GM18520 (cell line): ENCODE results near the gene CLCA1.
"Not testable (repeated sequence)": the region's sequence is repeated elsewhere in the genome, so short reads cannot be mapped to it uniquely, and the experiment has no call there.

ENCODE experiments used
- ATAC-seq: cut with Tn5 transposase; IDR thresholded peaks from one replicate; pipeline ENCODE4 v1.9.1; 2021; ENCODE audit not compliant: unreplicated experiment

CLCA1 gene

DNA sequence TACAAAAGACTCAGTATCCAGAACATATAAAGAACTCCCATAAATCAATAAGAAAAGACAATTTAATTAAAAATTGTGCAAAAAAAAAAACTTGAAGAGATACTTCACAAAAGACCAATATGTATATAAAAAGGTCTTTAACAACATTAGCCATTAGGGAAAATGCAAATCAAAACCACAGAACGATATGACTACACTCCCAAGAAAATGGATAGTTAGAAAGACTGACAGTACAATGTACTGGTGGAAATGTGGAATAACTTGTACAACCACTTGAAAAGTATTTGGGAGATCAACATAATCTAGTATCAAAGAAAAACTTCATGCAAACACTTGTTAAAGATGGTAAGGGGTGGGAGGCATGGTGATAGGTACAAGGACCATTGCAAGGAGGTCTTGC lies 3.9 kb upstream of the CLCA1 start:
- no peak for ATAC-seq

GRCh38 chr1:86466109-86466844 lies 2.5 kb upstream of the CLCA1 start:
- ATAC-seq: no peak

DNA sequence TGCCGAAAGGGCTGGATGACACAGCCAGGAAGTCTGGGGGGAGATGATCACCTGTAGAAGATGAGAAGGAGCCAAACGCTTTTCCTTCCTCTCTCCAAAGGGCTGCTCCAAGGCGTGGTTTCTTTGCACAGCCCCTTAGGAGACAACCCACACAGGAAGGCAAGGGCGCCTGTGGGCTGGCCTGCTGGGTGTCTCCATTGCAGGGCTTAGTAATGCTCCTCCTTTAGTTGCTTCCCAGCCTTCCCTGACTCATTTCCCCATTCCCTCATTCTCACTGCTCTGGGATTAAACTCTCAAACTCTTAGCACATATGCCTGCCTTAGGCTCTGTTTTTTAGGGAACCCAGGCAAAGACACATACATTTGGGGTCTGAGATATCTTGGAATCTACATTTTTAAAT lies 1.7 kb upstream of the CLCA1 start:
- ATAC-seq: no peak

DNA sequence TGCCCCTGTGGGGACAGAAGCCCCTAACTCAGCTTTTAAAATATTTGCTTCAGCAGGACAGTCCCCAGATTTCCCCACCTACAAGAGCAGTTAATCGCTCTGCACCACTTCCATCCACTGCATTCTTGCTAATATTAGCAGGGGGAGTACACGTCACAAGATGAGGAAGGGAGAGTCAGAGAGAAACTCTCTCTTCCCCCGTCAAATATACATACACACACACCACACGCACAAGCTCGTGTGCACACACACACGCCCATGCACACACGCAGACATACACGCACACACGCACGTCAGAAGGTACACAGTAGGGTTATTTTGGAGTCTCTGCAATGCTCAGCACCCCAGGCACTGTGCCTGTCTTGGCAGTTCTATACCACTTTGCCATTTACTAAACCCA lies 2.1 kb downstream of the CLCA1 start:
- ATAC-seq: no peak

DNA sequence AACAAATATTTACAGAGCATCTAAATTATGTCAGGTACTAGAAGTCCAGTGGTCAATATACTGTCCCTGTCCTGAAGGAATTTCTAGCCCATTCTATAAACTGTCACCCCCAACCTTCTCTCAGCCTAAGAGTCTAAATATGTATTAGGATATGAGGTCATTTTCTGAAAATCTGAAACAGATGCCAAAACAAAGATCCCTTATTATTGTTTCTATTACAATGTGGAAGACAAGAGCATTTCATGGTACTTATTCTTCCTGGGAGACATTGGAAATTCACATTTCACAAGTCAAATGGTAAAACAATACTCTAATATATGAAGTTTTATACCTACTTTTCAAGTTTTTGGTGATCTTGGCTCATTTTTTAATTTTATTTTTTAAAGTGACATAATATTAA lies 2.6 kb downstream of the CLCA1 start:
- ATAC-seq: no peak

GRCh38 chr1:86472152-86472551 lies 3.4 kb downstream of the CLCA1 start:
- ATAC-seq: no peak

GRCh38 chr1:86472767-86473166 lies 4.0 kb downstream of the CLCA1 start:
- ATAC-seq: peak; percentile 40

GRCh38 chr1:86477256-86477655 lies 8.5 kb downstream of the CLCA1 start:
- no peak for ATAC-seq

- no peak for ATAC-seq
Observed at GRCh38 chr1:86477682-86478081, 9.0 kb downstream of the CLCA1 start.

DNA sequence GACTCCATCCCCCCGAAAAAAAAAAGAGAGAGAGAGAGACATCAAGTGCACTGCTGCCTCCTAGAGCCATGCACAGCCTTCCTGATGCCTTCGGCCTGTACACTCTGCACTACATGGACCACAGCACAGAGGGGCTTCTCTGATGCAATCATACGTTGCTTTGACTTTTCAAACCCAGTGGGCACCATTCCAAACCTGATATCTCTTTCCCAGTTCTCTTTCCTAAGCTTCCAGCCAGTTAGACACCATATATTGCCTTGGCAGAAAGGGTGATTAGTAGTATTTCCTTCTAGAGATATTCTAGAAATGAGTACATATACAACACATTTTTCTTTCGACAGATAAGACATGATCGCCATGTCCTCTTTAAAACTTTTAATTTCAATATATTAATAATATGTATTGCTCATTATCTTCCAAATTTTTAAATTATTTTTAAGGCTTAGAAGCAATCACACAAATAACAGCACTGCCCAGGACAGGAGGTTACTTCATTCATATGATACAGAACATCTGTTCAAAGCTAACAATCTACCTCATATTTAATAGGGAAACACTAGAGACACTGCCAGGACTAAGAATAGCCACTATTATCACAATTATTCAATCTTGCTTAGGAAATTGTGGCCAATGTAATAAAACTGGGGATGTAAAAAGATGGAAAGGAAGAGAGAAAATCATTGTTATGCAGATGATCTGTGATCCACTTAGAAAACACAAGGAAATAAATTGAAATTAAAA lies 9.9 kb downstream of the CLCA1 start:
- no peak for ATAC-seq

GRCh38 chr1:86481966-86482365 lies 13.2 kb downstream of the CLCA1 start:
- ATAC-seq: no peak

DNA sequence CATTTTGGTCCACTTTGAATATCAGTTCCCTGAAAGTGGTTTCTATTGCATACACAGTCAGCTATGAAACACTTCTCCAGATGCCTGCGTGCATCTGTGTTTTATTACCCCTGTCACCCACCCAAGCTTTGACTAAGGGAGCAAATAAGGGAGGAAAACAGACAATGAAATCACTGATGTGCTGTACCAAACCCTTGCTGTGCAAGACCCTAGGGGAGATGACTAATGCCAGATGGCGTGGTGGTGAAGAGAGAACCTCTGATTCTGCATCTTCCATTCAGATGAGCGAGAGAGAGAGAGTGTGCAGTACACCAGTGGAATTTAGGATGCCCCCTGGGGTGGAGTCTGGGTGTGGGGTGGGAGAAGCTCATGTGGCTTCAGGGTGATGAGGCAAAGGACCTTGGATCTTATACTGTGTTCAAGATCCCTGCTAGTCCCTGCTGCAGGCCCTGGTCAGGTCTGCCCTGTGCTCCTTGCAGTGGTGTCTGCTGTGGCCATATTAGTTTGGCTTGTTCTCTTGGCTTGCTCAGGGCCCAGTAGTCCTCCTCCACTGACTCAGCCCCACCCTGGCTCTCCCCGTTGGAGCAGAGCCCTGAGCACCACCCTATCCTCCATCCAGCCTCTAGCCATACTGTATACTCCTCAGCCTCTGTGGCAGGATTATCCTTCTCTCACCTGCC lies 18.5 kb downstream of the CLCA1 start:
- ATAC-seq: no peak

DNA sequence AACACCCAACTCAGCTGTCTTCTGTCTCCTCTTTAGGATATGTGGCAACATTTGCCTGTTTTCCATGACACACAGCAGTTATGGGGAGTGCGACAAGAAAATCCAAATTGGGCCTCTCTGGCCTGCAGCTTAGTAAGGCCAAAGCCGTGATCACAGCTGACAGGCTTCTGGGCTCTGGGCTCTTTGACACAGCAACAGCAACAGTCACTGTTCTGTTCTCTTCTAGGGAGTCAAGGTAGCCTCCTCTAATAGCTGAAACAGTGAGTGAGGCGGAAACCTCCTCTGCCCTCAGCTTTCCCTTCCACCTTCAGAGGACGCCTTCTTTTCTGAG lies 19.0 kb downstream of the CLCA1 start:
- ATAC-seq: no peak

DNA sequence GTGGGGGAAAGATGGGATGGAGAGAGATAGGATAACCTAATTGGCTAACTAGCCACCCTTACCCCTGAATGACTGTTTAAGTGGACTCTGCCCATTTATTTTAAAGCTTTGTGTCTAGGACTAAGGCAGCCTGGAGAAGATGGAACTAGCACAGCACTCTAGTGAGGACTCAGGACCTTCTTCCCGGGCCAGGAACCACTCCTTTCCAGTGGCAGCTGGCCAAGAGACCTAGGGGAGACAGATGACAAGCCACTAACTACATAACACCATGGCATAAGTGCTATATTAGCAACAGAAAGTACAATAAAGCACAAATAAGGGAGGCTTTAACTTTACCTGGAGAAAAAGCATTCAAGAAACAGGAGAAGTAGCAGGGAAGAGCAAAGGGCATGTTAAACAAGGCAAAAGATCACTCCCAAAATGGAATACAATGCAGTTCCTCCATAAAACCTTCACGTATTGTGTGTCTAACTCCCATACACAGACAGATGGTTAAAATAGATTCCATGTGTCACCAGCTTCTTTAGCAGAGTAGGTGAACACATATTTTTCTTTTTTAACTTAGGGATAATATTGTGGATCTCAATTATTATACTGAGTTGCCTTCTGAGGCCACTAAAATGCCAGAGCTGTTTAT lies 20.6 kb downstream of the CLCA1 start:
- ATAC-seq: no peak

DNA sequence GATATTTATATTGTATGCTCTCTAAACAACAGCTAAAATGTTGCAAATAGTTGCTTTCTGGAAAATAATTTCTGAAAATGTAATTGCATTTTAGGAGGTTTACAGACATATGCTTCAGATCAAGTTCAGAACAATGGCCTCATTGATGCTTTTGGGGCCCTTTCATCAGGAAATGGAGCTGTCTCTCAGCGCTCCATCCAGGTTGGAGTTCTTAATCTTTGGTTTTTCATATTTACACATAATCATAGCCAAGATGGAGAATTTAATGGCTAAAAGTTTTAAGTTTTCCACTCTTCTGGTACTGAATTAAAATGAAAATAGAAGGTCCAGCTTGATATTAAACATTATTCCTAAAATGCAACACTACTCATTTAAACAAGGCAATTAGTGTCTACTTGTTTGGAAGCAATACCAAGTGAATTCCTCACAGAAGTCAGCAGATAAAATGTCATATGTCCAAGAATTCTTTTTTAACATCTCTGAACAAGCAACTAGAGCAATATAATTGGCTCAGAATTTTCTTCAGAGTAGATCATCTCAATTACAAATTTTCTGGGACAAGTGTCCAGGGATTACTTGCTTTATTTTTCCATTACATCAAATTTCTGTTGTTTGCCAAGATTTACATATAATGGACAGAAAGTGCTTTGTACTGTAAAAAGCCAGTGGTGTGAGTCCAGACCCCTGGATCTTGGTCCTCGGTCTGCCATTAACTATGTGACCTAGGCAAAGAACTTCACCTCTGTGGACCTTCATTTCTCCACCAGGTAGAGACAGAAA lies 22.6 kb downstream of the CLCA1 start:
- no peak for ATAC-seq

DNA sequence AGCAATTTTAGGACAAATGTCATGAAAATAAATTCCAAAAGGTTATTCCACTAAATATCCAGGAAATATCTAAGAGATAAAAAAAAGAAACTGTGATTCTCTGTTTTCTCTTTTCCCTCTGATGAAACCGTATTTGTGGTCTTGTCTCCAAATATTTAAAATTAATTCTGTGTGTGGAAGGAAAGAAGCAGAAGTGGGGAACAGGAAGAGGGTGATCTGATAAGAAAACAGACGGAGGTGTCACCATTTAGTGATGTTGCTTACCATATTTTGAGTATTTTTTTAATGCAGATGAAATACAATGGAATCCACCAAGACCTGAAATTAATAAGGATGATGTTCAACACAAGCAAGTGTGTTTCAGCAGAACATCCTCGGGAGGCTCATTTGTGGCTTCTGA lies 29.6 kb downstream of the CLCA1 start:
- ATAC-seq: no peak

DNA sequence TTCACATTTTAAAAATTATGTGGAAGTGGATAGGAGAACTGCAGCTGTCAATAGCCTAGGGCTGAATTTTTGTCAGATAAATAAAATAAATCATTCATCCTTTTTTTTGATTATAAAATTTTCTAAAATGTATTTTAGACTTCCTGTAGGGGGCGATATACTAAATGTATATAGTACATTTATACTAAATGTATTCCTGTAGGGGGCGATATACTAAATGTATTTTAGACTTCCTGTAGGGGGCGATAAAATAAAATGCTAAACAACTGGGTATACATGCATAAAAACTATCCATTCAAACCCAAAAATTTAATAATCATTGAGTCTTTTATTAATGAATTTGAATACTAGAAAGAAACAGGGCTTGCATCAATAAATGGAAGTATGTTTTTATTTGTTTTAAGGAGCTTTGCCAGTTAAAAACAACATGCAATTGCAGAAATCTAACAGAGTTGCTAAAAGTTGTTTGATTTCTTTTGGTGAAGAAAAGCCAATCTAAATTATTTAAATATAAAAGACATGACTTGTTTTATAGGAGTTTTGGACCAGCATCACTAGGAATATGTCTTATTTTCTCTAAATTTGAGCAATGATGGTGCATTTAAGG lies 31.4 kb downstream of the CLCA1 start:
- ATAC-seq: peak; percentile 41

- ATAC-seq: no peak
Observed at GRCh38 chr1:86500714-86501113, 32.0 kb downstream of the CLCA1 start.

DNA sequence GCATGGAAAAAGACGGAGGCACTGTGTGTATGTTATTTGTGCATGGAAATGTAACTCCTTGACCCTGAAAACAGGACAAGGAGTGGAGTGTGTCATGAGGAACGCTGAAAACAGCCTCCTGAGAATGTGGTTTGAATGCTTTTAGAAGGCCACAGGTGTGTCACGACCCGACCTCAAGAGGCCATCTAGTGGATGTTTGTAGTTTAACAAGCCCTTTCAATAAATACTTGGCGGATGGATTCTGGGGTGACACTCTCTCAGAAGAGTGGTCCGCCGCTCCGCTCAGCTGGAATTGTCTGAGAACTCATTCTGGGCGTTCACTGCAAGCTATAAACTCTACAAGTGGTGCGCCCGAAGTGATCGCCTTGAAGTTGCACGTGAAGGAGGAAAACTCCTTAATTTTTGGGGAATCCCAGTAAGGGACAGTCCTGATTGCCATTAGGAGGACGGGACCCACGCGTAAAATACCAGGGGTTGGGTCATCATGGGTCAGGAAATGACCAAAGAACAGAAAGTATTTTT lies 33.5 kb downstream of the CLCA1 start:
- ATAC-seq: not testable (repeated sequence)

DNA sequence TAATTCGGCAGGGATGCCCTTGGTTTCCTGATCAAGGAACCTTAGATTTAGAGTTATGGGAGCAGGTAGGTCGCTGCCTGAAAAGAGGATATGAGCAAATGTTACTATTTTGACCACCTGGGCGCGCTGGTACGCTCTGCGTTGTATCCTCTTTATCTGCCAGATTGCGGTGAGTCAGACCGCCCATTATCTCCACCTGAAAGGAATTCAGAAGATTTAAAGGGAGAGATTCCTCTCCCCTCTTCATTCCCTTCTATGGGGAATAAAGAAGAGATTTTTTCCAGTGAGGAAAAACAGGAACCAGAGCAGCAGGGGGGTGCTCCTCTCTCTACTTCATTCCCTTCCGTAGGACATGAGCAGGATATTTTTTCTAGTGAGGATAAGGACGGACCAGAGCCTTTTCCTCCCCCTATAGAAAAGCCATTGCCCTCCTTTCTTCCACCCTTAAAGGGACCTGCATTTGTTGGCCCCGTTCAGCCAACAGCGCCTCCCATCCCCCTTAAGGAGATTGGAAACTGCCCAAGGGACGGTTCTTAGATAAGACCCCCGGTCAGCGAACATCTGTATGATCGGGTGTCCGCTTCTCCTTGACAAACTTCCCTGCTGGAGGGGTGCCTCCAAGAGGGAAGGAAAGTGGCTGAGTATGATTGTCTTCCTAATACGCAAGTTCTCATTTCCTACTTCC lies 34.1 kb downstream of the CLCA1 start:
- ATAC-seq: no peak
